ENCODE data around the gene RBBP8. TPM values are rescaled to one million over a fixed set of nuclear protein-coding genes. Genes with fewer than 3 reads are reported as not detected.

Gene RBBP8
- total RNA-seq, 1 experiment from 2014 or later = 46.7 TPM

- POLR2A ChIA-PET = no interaction called here
- intact Hi-C loops (cut with micrococcal nuclease; ENCODE audit: unreplicated experiment) = no loop called here
- H3K27me3 ChIP-seq (replicated peaks; ENCODE audit: control insufficient read depth, insufficient read depth, low read length) = no peaks in the 10 kb centered on the region
- Mint-ChIP-seq H3K4me1 (ENCODE audit: low read depth, unreplicated experiment) (peaks cover 33% of the 10 kb centered on the region), H3K27ac (ENCODE audit: unreplicated experiment) (no peak overlapping the region), H3K27me3 (ENCODE audit: insufficient read depth, unreplicated experiment) (no peaks in the 10 kb centered on the region), H3K4me3 (ENCODE audit: unreplicated experiment) (peak overlapping the region; percentile 39), H3K9me3 (ENCODE audit: unreplicated experiment) (no peaks in the 10 kb centered on the region), H3K36me3 (ENCODE audit: insufficient read depth, unreplicated experiment) (peaks cover 25% of the 10 kb centered on the region)
- CTCF ChIA-PET = no interaction called here
- no peaks in the 10 kb centered on the region for H3K36me3 ChIP-seq (ENCODE audit: control insufficient read depth, insufficient read depth, low read length)
- peaks cover 14% of the 10 kb centered on the region for H3K4me1 ChIP-seq
- no peak overlapping the region for H3K4me3 ChIP-seq (ENCODE audit: low read depth, low read length)
- DNase-seq = peak in 1 of 2 experiments; percentile 5
- TF ChIP-seq CTCF (IDR thresholded peaks at IDR 0.05; ENCODE audit: insufficient read depth in 1 of 2, low read depth in 1 of 2, low read length in 1 of 2, severe bottlenecking in 1 of 2, unreplicated experiment in 1 of 2) = no peak
- BruUV-seq (replicated peaks) = no TSS peak
- no peaks in the 10 kb centered on the region for H3K9me3 ChIP-seq
These were observed 31.0 kb downstream of the RBBP8 start for GRCh38 chr18:22964116-22964515.

- POLR2A ChIA-PET = no interaction called here
- peaks cover 33% of the 10 kb centered on the region for H3K4me1 Mint-ChIP-seq (ENCODE audit: low read depth, unreplicated experiment)
- no peaks in the 10 kb centered on the region for H3K9me3 ChIP-seq
- H3K36me3 Mint-ChIP-seq (ENCODE audit: insufficient read depth, unreplicated experiment) = peaks cover 23% of the 10 kb centered on the region
- no peak for DNase-seq
- TF ChIP-seq CTCF (IDR thresholded peaks at IDR 0.05; ENCODE audit: insufficient read depth in 1 of 2, low read depth in 1 of 2, low read length in 1 of 2, severe bottlenecking in 1 of 2, unreplicated experiment in 1 of 2) = no peak
- H3K36me3 ChIP-seq (ENCODE audit: control insufficient read depth, insufficient read depth, low read length) = no peaks in the 10 kb centered on the region
- CTCF ChIA-PET = no interaction called here
- H3K27me3 Mint-ChIP-seq (ENCODE audit: insufficient read depth, unreplicated experiment) = no peaks in the 10 kb centered on the region
- no peak overlapping the region for H3K4me3 ChIP-seq (ENCODE audit: low read depth, low read length)
- no peak overlapping the region for H3K4me3 Mint-ChIP-seq (ENCODE audit: unreplicated experiment)
- peaks cover 14% of the 10 kb centered on the region for H3K4me1 ChIP-seq
- no peaks in the 10 kb centered on the region for H3K27me3 ChIP-seq (replicated peaks; ENCODE audit: control insufficient read depth, insufficient read depth, low read length)
- H3K9me3 Mint-ChIP-seq (ENCODE audit: unreplicated experiment) = no peaks in the 10 kb centered on the region
- no peak overlapping the region for H3K27ac Mint-ChIP-seq (ENCODE audit: unreplicated experiment)
- no TSS peak for BruUV-seq (replicated peaks)
- intact Hi-C loops (cut with micrococcal nuclease; ENCODE audit: unreplicated experiment) = no loop called here
These were observed 31.6 kb downstream of the RBBP8 start for GRCh38 chr18:22964722-22965121.

GRCh38 chr18:22971038-22971437, 37.9 kb downstream of the RBBP8 start:
- ChIA-PET POLR2A (no interaction called here), CTCF (interaction anchor here (0.7 kb wide), 1 partner anchor 10 kb away, joined by 3 read pairs; no protein-coding TSS in a partner anchor)
- H3K27me3 Mint-ChIP-seq (ENCODE audit: insufficient read depth, unreplicated experiment) = no peaks in the 10 kb centered on the region
- peaks cover 9% of the 10 kb centered on the region for H3K4me1 Mint-ChIP-seq (ENCODE audit: low read depth, unreplicated experiment)
- BruUV-seq (replicated peaks) = no TSS peak
- H3K27ac Mint-ChIP-seq (ENCODE audit: unreplicated experiment) = no peak overlapping the region
- no peaks in the 10 kb centered on the region for H3K36me3 ChIP-seq (ENCODE audit: control insufficient read depth, insufficient read depth, low read length)
- no peak for DNase-seq
- H3K9me3 Mint-ChIP-seq (ENCODE audit: unreplicated experiment) = no peaks in the 10 kb centered on the region
- no peak overlapping the region for H3K4me3 Mint-ChIP-seq (ENCODE audit: unreplicated experiment)
- no peak overlapping the region for H3K4me3 ChIP-seq (ENCODE audit: low read depth, low read length)
- H3K4me1 ChIP-seq = no peaks in the 10 kb centered on the region
- intact Hi-C loops (cut with micrococcal nuclease; ENCODE audit: unreplicated experiment) = no loop called here
- H3K36me3 Mint-ChIP-seq (ENCODE audit: insufficient read depth, unreplicated experiment) = peaks cover 19% of the 10 kb centered on the region
- H3K27me3 ChIP-seq (replicated peaks; ENCODE audit: control insufficient read depth, insufficient read depth, low read length) = no peaks in the 10 kb centered on the region
- no peak for TF ChIP-seq CTCF (IDR thresholded peaks at IDR 0.05; ENCODE audit: insufficient read depth in 1 of 2, low read depth in 1 of 2, low read length in 1 of 2, severe bottlenecking in 1 of 2, unreplicated experiment in 1 of 2)
- H3K9me3 ChIP-seq = no peaks in the 10 kb centered on the region

All from Caco-2 (cell line).